HEK293 (cell line): ENCODE measurements around the gene PRLR.

ENCODE experiments used
- CTCF ChIA-PET: fragments of 350-600 bp; formaldehyde crosslinking; extraction: SDS; loops from one replicate; lab custom pipeline; 2021; ENCODE audit warnings: antibody characterized with exemption; lab: Yijun Ruan, JAX
- POLR2A ChIA-PET: fragments of 300-600 bp; formaldehyde crosslinking; extraction: SDS; loops from one replicate; lab custom pipeline; 2020; ENCODE audit warnings: antibody characterized with exemption, inconsistent platforms; lab: Yijun Ruan, JAX
- H3K27ac ChIP-seq: fragments of 200-500 bp; sonication (Bioruptor generic); 2 replicates; pipeline ENCODE4 v1.5.1; 2014; ENCODE audit warnings: low read depth, low read length, control low read depth, inconsistent platforms; ENCODE audit errors: extremely low read depth
- H3K36me3 ChIP-seq, 2 experiments: fragments of 200-500 bp in 1 of 2; sonication (Bioruptor generic) in 1 of 2; 1 replicate in 1 of 2; 2 replicates in 1 of 2; pipeline ENCODE4 v1.5.1; 2014 to 2017; ENCODE audit warnings: inconsistent platforms in 2 of 2, low read length in 2 of 2; ENCODE audit not compliant: control insufficient read depth in 2 of 2, insufficient read depth in 1 of 2
- H3K4me1 ChIP-seq: fragments of 200-500 bp; sonication (Bioruptor generic); 2 replicates; pipeline ENCODE4 v1.5.1; 2014; ENCODE audit warnings: mild to moderate bottlenecking, low read length, inconsistent platforms; ENCODE audit not compliant: control insufficient read depth, insufficient read depth
- H3K4me3 ChIP-seq: 2 replicates; pipeline ENCODE4 v1.5.1; 2011; ENCODE audit warnings: low read depth, mild to moderate bottlenecking, control low read depth, low read length, moderate library complexity
- H3K9me3 ChIP-seq: fragments of 200-500 bp; sonication (Bioruptor generic); 2 replicates; pipeline ENCODE4 v1.5.1; 2014; ENCODE audit warnings: low read depth, low read length, inconsistent platforms; ENCODE audit not compliant: control insufficient read depth, insufficient read depth
- EGR2 ChIP-seq: fragments of 450-650 bp; formaldehyde crosslinking; IDR thresholded peaks from 2 replicates; pipeline ENCODE4 v1.5.1; 2016; ENCODE audit warnings: low read depth, missing biosample characterization, missing genetic modification characterization
- IKZF3 ChIP-seq: fragments of 450-650 bp; IDR thresholded peaks from 2 replicates; pipeline ENCODE4 v1.5.0; 2018; ENCODE audit warnings: missing biosample characterization, mild to moderate bottlenecking, missing genetic modification characterization, moderate library complexity
- KLF1 ChIP-seq: fragments of 450-650 bp; formaldehyde crosslinking; IDR thresholded peaks from 2 replicates; pipeline ENCODE4 v1.5.1; 2016; ENCODE audit warnings: missing biosample characterization, missing genetic modification characterization
- KLF7 ChIP-seq: fragments of 450-650 bp; formaldehyde crosslinking; IDR thresholded peaks from 2 replicates; pipeline ENCODE4 v1.5.1; 2016; ENCODE audit warnings: missing biosample characterization, missing genetic modification characterization, borderline replicate concordance
- SCRT2 ChIP-seq: fragments of 450-650 bp; formaldehyde crosslinking; IDR thresholded peaks from 2 replicates; pipeline ENCODE4 v1.5.1; 2016; ENCODE audit warnings: missing biosample characterization, missing genetic modification characterization
- SP7 ChIP-seq: fragments of 450-650 bp; formaldehyde crosslinking; IDR thresholded peaks from 2 replicates; pipeline ENCODE4 v1.5.1; 2016; ENCODE audit warnings: missing biosample characterization, missing genetic modification characterization
- WT1 ChIP-seq: fragments of 450-650 bp; formaldehyde crosslinking; IDR thresholded peaks from 2 replicates; pipeline ENCODE4 v1.5.1; 2016; ENCODE audit warnings: missing biosample characterization, missing genetic modification characterization
- YY1 ChIP-seq: fragments of 450-650 bp; formaldehyde crosslinking; IDR thresholded peaks from 2 replicates; pipeline ENCODE4 v1.5.1; 2018; ENCODE audit warnings: missing biosample characterization, missing genetic modification characterization
- ZBTB21 ChIP-seq: fragments of 450-650 bp; formaldehyde crosslinking; IDR thresholded peaks from 2 replicates; pipeline ENCODE4 v1.5.1; 2017; ENCODE audit warnings: missing biosample characterization, missing genetic modification characterization
- ZNF121 ChIP-seq: fragments of 450-650 bp; formaldehyde crosslinking; IDR thresholded peaks from 2 replicates; pipeline ENCODE4 v1.5.1; 2016; ENCODE audit warnings: missing biosample characterization, missing genetic modification characterization
- ZNF335 ChIP-seq: fragments of 450-650 bp; formaldehyde crosslinking; conservative IDR thresholded peaks from 2 replicates; pipeline ENCODE4 v1.5.1; 2016; ENCODE audit warnings: missing biosample characterization, missing genetic modification characterization
- ZNF510 ChIP-seq: fragments of 450-650 bp; formaldehyde crosslinking; IDR thresholded peaks from 2 replicates; pipeline ENCODE4 v1.5.1; 2018; ENCODE audit warnings: mild to moderate bottlenecking, missing genetic modification characterization, missing biosample characterization; ENCODE audit not compliant: insufficient replicate concordance
- ZNF529 ChIP-seq: fragments of 450-650 bp; formaldehyde crosslinking; IDR thresholded peaks from 2 replicates; pipeline ENCODE4 v1.5.1; 2017; ENCODE audit warnings: missing genetic modification characterization, missing biosample characterization; ENCODE audit not compliant: insufficient replicate concordance
- ZNF561 ChIP-seq: fragments of 450-650 bp; IDR thresholded peaks from 2 replicates; pipeline ENCODE4 v1.5.1; 2018; ENCODE audit warnings: missing biosample characterization, missing genetic modification characterization, borderline replicate concordance
- ZNF596 ChIP-seq: fragments of 450-650 bp; IDR thresholded peaks from 2 replicates; pipeline ENCODE4 v1.5.0; 2018; ENCODE audit warnings: missing biosample characterization, mild to moderate bottlenecking, missing genetic modification characterization, moderate library complexity
- ZNF658 ChIP-seq: fragments of 450-650 bp; formaldehyde crosslinking; IDR thresholded peaks from 2 replicates; pipeline ENCODE4; 2016; ENCODE audit warnings: missing biosample characterization, missing genetic modification characterization
- ZNF670 ChIP-seq: fragments of 450-650 bp; formaldehyde crosslinking; IDR thresholded peaks from 2 replicates; pipeline ENCODE4 v1.5.1; 2016; ENCODE audit warnings: missing biosample characterization, missing genetic modification characterization, low read depth
- ZNF701 ChIP-seq: fragments of 450-650 bp; formaldehyde crosslinking; IDR thresholded peaks from 2 replicates; pipeline ENCODE4 v1.5.1; 2016; ENCODE audit warnings: missing biosample characterization, missing genetic modification characterization
- ZNF837 ChIP-seq: fragments of 450-650 bp; formaldehyde crosslinking; IDR thresholded peaks from 2 replicates; pipeline ENCODE4 v1.5.1; 2016; ENCODE audit warnings: missing biosample characterization, missing genetic modification characterization
- TF ChIP-seq, protein P1 (sequence below): fragments of 450-650 bp; formaldehyde crosslinking; conservative IDR thresholded peaks from 2 replicates; pipeline ENCODE4 v1.5.1; 2016; ENCODE audit warnings: low read depth, missing biosample characterization, missing genetic modification characterization
- TF ChIP-seq, protein P2 (sequence below): fragments of 450-650 bp; formaldehyde crosslinking; IDR thresholded peaks from 2 replicates; pipeline ENCODE4 v1.5.1; 2017; ENCODE audit warnings: missing biosample characterization, missing genetic modification characterization
- TF ChIP-seq, protein P3 (sequence below): fragments of 450-650 bp; formaldehyde crosslinking; IDR thresholded peaks from 2 replicates; pipeline ENCODE4 v1.5.1; 2016; ENCODE audit warnings: missing biosample characterization, missing genetic modification characterization
- TF ChIP-seq, protein P4 (sequence below): sonication (generic); formaldehyde crosslinking; IDR thresholded peaks from 2 replicates; pipeline ENCODE4 v1.8.1; 2022; ENCODE audit warnings: mild to moderate bottlenecking, moderate library complexity, missing genetic modification reagents

Gene PRLR

DNA sequence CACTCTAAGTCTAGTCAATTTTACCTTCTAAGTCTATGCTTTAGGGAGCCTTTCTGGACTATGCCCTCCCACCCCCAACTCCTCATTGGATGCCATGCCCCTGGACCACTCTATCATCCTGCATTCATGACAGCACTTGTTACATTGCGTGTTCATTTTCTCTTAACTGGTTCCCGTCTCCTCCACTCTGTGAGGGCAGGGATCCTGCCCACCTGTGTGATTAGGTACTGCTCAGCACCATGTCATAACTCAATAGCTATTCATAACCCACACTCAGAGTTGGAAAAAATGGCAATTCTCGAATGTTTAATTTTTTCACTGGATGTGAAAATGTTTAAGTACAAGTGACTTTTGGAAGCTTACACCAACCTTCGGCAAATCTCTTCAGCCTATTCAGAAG lies 88.5 kb downstream of the PRLR start:
- no peaks in the 10 kb centered on the region for H3K9me3 ChIP-seq
- no peaks in the 10 kb centered on the region for H3K36me3 ChIP-seq
- CTCF ChIA-PET, result no interaction called here
- H3K4me1 ChIP-seq, result no peaks in the 10 kb centered on the region
- no peak overlapping the region for H3K27ac ChIP-seq
- TF ChIP-seq ZNF529, result no peak
- TF ChIP-seq, protein P1, sequence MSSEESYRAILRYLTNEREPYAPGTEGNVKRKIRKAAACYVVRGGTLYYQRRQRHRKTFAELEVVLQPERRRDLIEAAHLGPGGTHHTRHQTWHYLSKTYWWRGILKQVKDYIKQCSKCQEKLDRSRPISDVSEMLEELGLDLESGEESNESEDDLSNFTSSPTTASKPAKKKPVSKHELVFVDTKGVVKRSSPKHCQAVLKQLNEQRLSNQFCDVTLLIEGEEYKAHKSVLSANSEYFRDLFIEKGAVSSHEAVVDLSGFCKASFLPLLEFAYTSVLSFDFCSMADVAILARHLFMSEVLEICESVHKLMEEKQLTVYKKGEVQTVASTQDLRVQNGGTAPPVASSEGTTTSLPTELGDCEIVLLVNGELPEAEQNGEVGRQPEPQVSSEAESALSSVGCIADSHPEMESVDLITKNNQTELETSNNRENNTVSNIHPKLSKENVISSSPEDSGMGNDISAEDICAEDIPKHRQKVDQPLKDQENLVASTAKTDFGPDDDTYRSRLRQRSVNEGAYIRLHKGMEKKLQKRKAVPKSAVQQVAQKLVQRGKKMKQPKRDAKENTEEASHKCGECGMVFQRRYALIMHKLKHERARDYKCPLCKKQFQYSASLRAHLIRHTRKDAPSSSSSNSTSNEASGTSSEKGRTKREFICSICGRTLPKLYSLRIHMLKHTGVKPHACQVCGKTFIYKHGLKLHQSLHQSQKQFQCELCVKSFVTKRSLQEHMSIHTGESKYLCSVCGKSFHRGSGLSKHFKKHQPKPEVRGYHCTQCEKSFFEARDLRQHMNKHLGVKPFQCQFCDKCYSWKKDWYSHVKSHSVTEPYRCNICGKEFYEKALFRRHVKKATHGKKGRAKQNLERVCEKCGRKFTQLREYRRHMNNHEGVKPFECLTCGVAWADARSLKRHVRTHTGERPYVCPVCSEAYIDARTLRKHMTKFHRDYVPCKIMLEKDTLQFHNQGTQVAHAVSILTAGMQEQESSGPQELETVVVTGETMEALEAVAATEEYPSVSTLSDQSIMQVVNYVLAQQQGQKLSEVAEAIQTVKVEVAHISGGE (tag by site-specific recombination), result no peak
- TF ChIP-seq KLF1 (tag by site-specific recombination), result no peak
- TF ChIP-seq, protein P2, sequence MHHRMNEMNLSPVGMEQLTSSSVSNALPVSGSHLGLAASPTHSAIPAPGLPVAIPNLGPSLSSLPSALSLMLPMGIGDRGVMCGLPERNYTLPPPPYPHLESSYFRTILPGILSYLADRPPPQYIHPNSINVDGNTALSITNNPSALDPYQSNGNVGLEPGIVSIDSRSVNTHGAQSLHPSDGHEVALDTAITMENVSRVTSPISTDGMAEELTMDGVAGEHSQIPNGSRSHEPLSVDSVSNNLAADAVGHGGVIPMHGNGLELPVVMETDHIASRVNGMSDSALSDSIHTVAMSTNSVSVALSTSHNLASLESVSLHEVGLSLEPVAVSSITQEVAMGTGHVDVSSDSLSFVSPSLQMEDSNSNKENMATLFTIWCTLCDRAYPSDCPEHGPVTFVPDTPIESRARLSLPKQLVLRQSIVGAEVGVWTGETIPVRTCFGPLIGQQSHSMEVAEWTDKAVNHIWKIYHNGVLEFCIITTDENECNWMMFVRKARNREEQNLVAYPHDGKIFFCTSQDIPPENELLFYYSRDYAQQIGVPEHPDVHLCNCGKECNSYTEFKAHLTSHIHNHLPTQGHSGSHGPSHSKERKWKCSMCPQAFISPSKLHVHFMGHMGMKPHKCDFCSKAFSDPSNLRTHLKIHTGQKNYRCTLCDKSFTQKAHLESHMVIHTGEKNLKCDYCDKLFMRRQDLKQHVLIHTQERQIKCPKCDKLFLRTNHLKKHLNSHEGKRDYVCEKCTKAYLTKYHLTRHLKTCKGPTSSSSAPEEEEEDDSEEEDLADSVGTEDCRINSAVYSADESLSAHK (tag by site-specific recombination), result no peak
- TF ChIP-seq IKZF3 (tag by site-specific recombination), result no peak
- no peak for TF ChIP-seq WT1 (tag by site-specific recombination)
- no peak for TF ChIP-seq EGR2 (tag by site-specific recombination)
- TF ChIP-seq ZBTB21, result no peak
- TF ChIP-seq ZNF561 (tag by site-specific recombination), result no peak
- TF ChIP-seq ZNF658 (tag by site-specific recombination), result no peak
- TF ChIP-seq SCRT2, result no peak
- no peak for TF ChIP-seq ZNF837
- no peak overlapping the region for H3K4me3 ChIP-seq
- POLR2A ChIA-PET, result no interaction called here

DNA sequence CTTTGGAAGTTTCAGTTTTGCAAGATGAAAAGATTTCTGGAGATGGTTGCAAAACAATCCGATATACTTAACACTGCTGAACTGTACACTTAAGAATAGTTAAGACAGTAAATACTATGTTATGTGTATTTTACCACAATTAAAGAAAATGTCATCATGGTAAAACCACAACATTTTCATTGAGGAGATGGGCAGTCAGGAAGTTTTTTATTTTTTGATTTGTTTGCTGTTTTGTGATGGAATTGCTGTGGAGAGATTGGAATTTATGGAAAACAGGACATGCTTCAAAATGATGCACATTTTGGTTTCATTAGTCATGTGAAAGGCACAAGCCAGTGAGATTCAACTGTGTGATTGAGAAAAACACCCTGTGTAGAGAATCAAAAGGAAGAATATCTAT lies 92.1 kb downstream of the PRLR start:
- no peaks in the 10 kb centered on the region for H3K36me3 ChIP-seq
- CTCF ChIA-PET, result no interaction called here
- no peaks in the 10 kb centered on the region for H3K9me3 ChIP-seq
- POLR2A ChIA-PET, result no interaction called here
- TF ChIP-seq, protein P3, sequence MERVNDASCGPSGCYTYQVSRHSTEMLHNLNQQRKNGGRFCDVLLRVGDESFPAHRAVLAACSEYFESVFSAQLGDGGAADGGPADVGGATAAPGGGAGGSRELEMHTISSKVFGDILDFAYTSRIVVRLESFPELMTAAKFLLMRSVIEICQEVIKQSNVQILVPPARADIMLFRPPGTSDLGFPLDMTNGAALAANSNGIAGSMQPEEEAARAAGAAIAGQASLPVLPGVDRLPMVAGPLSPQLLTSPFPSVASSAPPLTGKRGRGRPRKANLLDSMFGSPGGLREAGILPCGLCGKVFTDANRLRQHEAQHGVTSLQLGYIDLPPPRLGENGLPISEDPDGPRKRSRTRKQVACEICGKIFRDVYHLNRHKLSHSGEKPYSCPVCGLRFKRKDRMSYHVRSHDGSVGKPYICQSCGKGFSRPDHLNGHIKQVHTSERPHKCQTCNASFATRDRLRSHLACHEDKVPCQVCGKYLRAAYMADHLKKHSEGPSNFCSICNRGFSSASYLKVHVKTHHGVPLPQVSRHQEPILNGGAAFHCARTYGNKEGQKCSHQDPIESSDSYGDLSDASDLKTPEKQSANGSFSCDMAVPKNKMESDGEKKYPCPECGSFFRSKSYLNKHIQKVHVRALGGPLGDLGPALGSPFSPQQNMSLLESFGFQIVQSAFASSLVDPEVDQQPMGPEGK (tag by site-specific recombination), result no peak
- no peak for TF ChIP-seq ZNF596 (tag by site-specific recombination)
- no peak for TF ChIP-seq YY1 (tag by site-specific recombination)
- TF ChIP-seq ZNF121, result no peak
- no peak for TF ChIP-seq KLF7 (tag by site-specific recombination)
- TF ChIP-seq SP7 (tag by site-specific recombination), result no peak
- TF ChIP-seq, protein P4, sequence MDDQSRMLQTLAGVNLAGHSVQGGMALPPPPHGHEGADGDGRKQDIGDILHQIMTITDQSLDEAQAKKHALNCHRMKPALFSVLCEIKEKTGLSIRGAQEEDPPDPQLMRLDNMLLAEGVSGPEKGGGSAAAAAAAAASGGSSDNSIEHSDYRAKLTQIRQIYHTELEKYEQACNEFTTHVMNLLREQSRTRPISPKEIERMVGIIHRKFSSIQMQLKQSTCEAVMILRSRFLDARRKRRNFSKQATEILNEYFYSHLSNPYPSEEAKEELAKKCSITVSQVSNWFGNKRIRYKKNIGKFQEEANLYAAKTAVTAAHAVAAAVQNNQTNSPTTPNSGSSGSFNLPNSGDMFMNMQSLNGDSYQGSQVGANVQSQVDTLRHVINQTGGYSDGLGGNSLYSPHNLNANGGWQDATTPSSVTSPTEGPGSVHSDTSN, result no peak
- TF ChIP-seq ZNF670 (tag by site-specific recombination), result no peak
- no peak for TF ChIP-seq ZNF335 (tag by site-specific recombination)
- no peak for TF ChIP-seq ZNF701 (tag by site-specific recombination)
- no peak for TF ChIP-seq WT1 (tag by site-specific recombination)
- TF ChIP-seq ZNF510 (tag by site-specific recombination), result no peak
- H3K4me3 ChIP-seq, result no peak overlapping the region
- no peaks in the 10 kb centered on the region for H3K4me1 ChIP-seq
- no peak overlapping the region for H3K27ac ChIP-seq
